ENCODE data around the gene CLDN10. TPM values are rescaled to one million over a fixed set of nuclear protein-coding genes. Genes with fewer than 3 reads are reported as not detected.

Gene CLDN10
- total and polyA plus RNA-seq, 9 donors: 0.45 to 28.7 (median 1.5) TPM; not detected in 1

GRCh38 chr13:95620030-95620824 is 67.7 kb downstream of the CLDN10 start:
- Histone ChIP-seq H3K27me3 (no peaks in the 10 kb centered on the region), H3K36me3 (no peaks in the 10 kb centered on the region), H3K27ac (no peak overlapping the region), H3K4me3 (no peak overlapping the region), H3K9me3 (no peaks in the 10 kb centered on the region), H3K4me1 (ENCODE audit: insufficient read depth) (no peaks in the 10 kb centered on the region)
- WGBS, 3 donors: 72 to 81% (median 79%) methylated on average over 2 of the region's 2 CpGs
- DNase-seq: no peak
- intact Hi-C loops (cut with DNase I): loop anchor here in 3 of 4 donors (2.0 to 5.0 kb wide), 2 partner anchors 212 to 215 kb away; no protein-coding TSS in a partner anchor
- TF ChIP-seq POLR2A (IDR thresholded peaks at IDR 0.05): no peak
- no peak for TF ChIP-seq EP300 (IDR thresholded peaks at IDR 0.05)
- no peak for TF ChIP-seq CTCF (IDR thresholded peaks at IDR 0.05)

- no peak for TF ChIP-seq CTCF (IDR thresholded peaks at IDR 0.05)
- no peak for TF ChIP-seq POLR2A (IDR thresholded peaks at IDR 0.05)
- no peak for TF ChIP-seq EP300 (IDR thresholded peaks at IDR 0.05)
- Histone ChIP-seq H3K27ac (no peak overlapping the region), H3K27me3 (no peaks in the 10 kb centered on the region), H3K4me3 (no peak overlapping the region), H3K36me3 (no peaks in the 10 kb centered on the region), H3K4me1 (ENCODE audit: insufficient read depth) (no peaks in the 10 kb centered on the region), H3K9me3 (no peaks in the 10 kb centered on the region)
- DNase-seq: no peak
- intact Hi-C loops (cut with DNase I): loop anchor here in 3 of 4 donors (2.0 to 5.0 kb wide), 2 partner anchors 211 to 214 kb away; no protein-coding TSS in a partner anchor
- WGBS, 3 donors: 84 to 90% (median 84%) methylated on average over 10 of the region's 10 CpGs
Measured at GRCh38 chr13:95620825-95621498, 68.4 kb downstream of the CLDN10 start.

- Histone ChIP-seq H3K27me3 (no peaks in the 10 kb centered on the region), H3K4me1 (ENCODE audit: insufficient read depth) (no peaks in the 10 kb centered on the region), H3K4me3 (no peak overlapping the region), H3K36me3 (no peaks in the 10 kb centered on the region), H3K9me3 (no peaks in the 10 kb centered on the region), H3K27ac (no peak overlapping the region)
- 28 to 43% (median 33%) methylated on average over 5 of the region's 5 CpGs for WGBS, 3 donors
- no peak for DNase-seq
- TF ChIP-seq CTCF (IDR thresholded peaks at IDR 0.05): no peak
- TF ChIP-seq EP300 (IDR thresholded peaks at IDR 0.05): no peak
- TF ChIP-seq POLR2A (IDR thresholded peaks at IDR 0.05): no peak
- intact Hi-C loops (cut with DNase I): loop anchor here in 2 of 4 donors (5.0 kb wide), 1 partner anchor 209 kb away; no protein-coding TSS in a partner anchor
Measured at GRCh38 chr13:95623141-95623540, 70.6 kb downstream of the CLDN10 start.

GRCh38 chr13:95624020-95624419 is 71.5 kb downstream of the CLDN10 start:
- no peak overlapping the region for H3K4me3 ChIP-seq
- WGBS, 3 donors: 22 to 31% (median 31%) methylated on average over 5 of the region's 5 CpGs
- intact Hi-C loops (cut with DNase I): loop anchor here in 2 of 4 donors (5.0 kb wide), 1 partner anchor 208 kb away; no protein-coding TSS in a partner anchor
- H3K36me3 ChIP-seq: no peaks in the 10 kb centered on the region
- TF ChIP-seq CTCF (IDR thresholded peaks at IDR 0.05): peak; percentile 29 to 57 (median 54)
- no peak for TF ChIP-seq EP300 (IDR thresholded peaks at IDR 0.05)
- no peak for TF ChIP-seq POLR2A (IDR thresholded peaks at IDR 0.05)
- no peaks in the 10 kb centered on the region for H3K27me3 ChIP-seq
- no peaks in the 10 kb centered on the region for H3K4me1 ChIP-seq (ENCODE audit: insufficient read depth)
- H3K9me3 ChIP-seq: no peaks in the 10 kb centered on the region
- H3K27ac ChIP-seq: no peak overlapping the region
- DNase-seq: peak in 1 of 5 donors; percentile 38

Measured in ovary (tissue), 9 donors.